SK-N-SH treated with all-trans-retinoic acid at 6 μM for 48 hours (cell line): ENCODE data around the gene DOCK4.

Source experiments
- ATAC-seq: fragments of 200-7000 bp; cut with Tn5 transposase; 3 replicates; pipeline ENCODE4 v1.9.1; 2020; ENCODE audit warnings: mild to moderate bottlenecking, moderate library complexity
- ARNTL ChIP-seq: fragments of 450-650 bp; formaldehyde crosslinking; IDR thresholded peaks from 2 replicates; pipeline ENCODE4 v1.5.0; 2020; ENCODE audit warnings: low read depth, mild to moderate bottlenecking, moderate library complexity, borderline replicate concordance
- BACH2 ChIP-seq: fragments of 250-450 bp; sonication (Bioruptor Pico); IDR thresholded peaks from 2 replicates; pipeline ENCODE4 v1.9.0; 2021; ENCODE audit warnings: mild to moderate bottlenecking, borderline replicate concordance
- CSDC2 ChIP-seq: fragments of 250-450 bp; sonication (Bioruptor Pico); IDR thresholded peaks from 2 replicates; pipeline ENCODE4 v1.5.0; 2020; ENCODE audit warnings: mild to moderate bottlenecking, moderate library complexity
- ESRRG ChIP-seq: fragments of 250-450 bp; sonication (Bioruptor Pico); IDR thresholded peaks from 2 replicates; pipeline ENCODE4 v1.6.1; 2021; ENCODE audit warnings: mild to moderate bottlenecking
- GLIS3 ChIP-seq: fragments of 250-450 bp; sonication (Bioruptor Pico); IDR thresholded peaks from 2 replicates; pipeline ENCODE4 v1.5.0; 2020; ENCODE audit warnings: mild to moderate bottlenecking, moderate library complexity
- ISL1 ChIP-seq: fragments of 250-450 bp; sonication (Bioruptor Pico); IDR thresholded peaks from 2 replicates; pipeline ENCODE4 v2.1.2; 2022; ENCODE audit warnings: mild to moderate bottlenecking, moderate library complexity
- OSR1 ChIP-seq: fragments of 250-450 bp; sonication (Bioruptor Pico); IDR thresholded peaks from 2 replicates; pipeline ENCODE4 v1.8.0; 2022; ENCODE audit warnings: moderate library complexity, mild to moderate bottlenecking, inconsistent platforms
- PPARA ChIP-seq: fragments of 250-450 bp; sonication (Bioruptor Pico); IDR thresholded peaks from 2 replicates; pipeline ENCODE4 v1.5.0; 2020; ENCODE audit warnings: mild to moderate bottlenecking, borderline replicate concordance
- RARB ChIP-seq: fragments of 250-450 bp; sonication (Bioruptor Pico); IDR thresholded peaks from 2 replicates; pipeline ENCODE4 v1.8.0; 2021; ENCODE audit warnings: mild to moderate bottlenecking, moderate library complexity
- SNAI2 ChIP-seq: fragments of 250-450 bp; sonication (Bioruptor Pico); IDR thresholded peaks from 2 replicates; pipeline ENCODE4 v1.5.0; 2020; ENCODE audit warnings: mild to moderate bottlenecking, moderate library complexity
- TCF4 ChIP-seq: fragments of 250-450 bp; sonication (Bioruptor Pico); IDR thresholded peaks from 2 replicates; pipeline ENCODE4 v1.8.0; 2021; ENCODE audit warnings: mild to moderate bottlenecking, moderate library complexity, borderline replicate concordance
- TOX ChIP-seq: fragments of 250-450 bp; sonication (Bioruptor Pico); IDR thresholded peaks from 2 replicates; pipeline ENCODE4 v1.8.0; 2021; ENCODE audit warnings: mild to moderate bottlenecking, moderate library complexity, borderline replicate concordance
- ZC3H10 ChIP-seq: fragments of 250-450 bp; sonication (Bioruptor Pico); IDR thresholded peaks from 2 replicates; pipeline ENCODE4 v1.5.1; 2021; ENCODE audit warnings: mild to moderate bottlenecking, moderate library complexity
- ZFP3 ChIP-seq: fragments of 250-450 bp; sonication (Bioruptor Pico); IDR thresholded peaks from 2 replicates; pipeline ENCODE4 v1.5.0; 2020; ENCODE audit warnings: mild to moderate bottlenecking, moderate library complexity
- ZFP30 ChIP-seq: fragments of 450-650 bp; formaldehyde crosslinking; IDR thresholded peaks from 2 replicates; pipeline ENCODE4 v1.5.0; 2022; ENCODE audit warnings: mild to moderate bottlenecking, moderate library complexity
- ZNF8 ChIP-seq: fragments of 450-650 bp; formaldehyde crosslinking; IDR thresholded peaks from 2 replicates; pipeline ENCODE4 v1.5.0; 2020; ENCODE audit warnings: mild to moderate bottlenecking, moderate library complexity
- TF ChIP-seq, protein P1 (sequence below): fragments of 250-450 bp; sonication (Bioruptor Pico); IDR thresholded peaks from 2 replicates; pipeline ENCODE4 v1.5.1; 2021; ENCODE audit warnings: mild to moderate bottlenecking, moderate library complexity
- TF ChIP-seq, protein P2 (sequence below): fragments of 250-450 bp; sonication (Bioruptor Pico); IDR thresholded peaks from 2 replicates; pipeline ENCODE4 v1.8.0; 2021; ENCODE audit warnings: low read depth, mild to moderate bottlenecking, moderate library complexity, borderline replicate concordance
- TF ChIP-seq, protein P3 (sequence below): fragments of 250-450 bp; sonication (Bioruptor Pico); IDR thresholded peaks from 2 replicates; pipeline ENCODE4 v1.8.0; 2020; ENCODE audit warnings: mild to moderate bottlenecking, moderate library complexity, borderline replicate concordance
- TF ChIP-seq, protein P4 (sequence below): fragments of 250-450 bp; sonication (Bioruptor Pico); IDR thresholded peaks from 2 replicates; pipeline ENCODE4 v1.5.0; 2020; ENCODE audit warnings: mild to moderate bottlenecking, moderate library complexity
- TF ChIP-seq, protein P5 (sequence below): fragments of 250-450 bp; sonication (Bioruptor Pico); IDR thresholded peaks from 2 replicates; pipeline ENCODE4 v1.5.1; 2020; ENCODE audit warnings: low read depth, mild to moderate bottlenecking, moderate library complexity

The DOCK4 gene

DNA sequence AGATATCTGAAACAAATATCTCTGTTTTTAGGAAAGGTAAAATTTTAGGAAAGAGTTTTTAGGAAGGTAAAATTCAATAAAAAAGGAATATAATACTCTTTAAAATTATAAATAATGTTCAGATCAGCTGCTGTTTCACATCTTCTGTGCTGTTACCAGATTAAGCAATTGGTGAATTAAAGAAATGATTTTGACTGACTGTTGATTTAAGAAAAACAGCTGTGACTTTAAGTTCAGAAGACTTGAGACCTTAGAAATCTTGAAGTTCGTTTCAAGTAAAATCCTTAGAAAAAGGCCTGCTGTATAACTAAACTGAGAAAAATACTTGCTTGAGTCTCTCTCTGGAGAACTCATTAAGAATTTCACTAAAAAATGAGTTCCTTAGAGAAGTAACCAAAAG, 250.6 kb downstream of the DOCK4 start:
- no peak for ATAC-seq
- TF ChIP-seq GLIS3 (CRISPR knock-in tag) (no peak), BACH2 (CRISPR knock-in tag) (no peak), ZNF8 (CRISPR knock-in tag) (no peak), ZC3H10 (no peak), RARB (CRISPR knock-in tag) (no peak), SNAI2 (CRISPR knock-in tag) (no peak), ISL1 (CRISPR knock-in tag) (no peak), ZFP30 (CRISPR knock-in tag) (no peak)
- TF ChIP-seq, protein P1, sequence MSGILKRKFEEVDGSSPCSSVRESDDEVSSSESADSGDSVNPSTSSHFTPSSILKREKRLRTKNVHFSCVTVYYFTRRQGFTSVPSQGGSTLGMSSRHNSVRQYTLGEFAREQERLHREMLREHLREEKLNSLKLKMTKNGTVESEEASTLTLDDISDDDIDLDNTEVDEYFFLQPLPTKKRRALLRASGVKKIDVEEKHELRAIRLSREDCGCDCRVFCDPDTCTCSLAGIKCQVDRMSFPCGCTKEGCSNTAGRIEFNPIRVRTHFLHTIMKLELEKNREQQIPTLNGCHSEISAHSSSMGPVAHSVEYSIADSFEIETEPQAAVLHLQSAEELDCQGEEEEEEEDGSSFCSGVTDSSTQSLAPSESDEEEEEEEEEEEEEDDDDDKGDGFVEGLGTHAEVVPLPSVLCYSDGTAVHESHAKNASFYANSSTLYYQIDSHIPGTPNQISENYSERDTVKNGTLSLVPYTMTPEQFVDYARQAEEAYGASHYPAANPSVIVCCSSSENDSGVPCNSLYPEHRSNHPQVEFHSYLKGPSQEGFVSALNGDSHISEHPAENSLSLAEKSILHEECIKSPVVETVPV: no peak

DNA sequence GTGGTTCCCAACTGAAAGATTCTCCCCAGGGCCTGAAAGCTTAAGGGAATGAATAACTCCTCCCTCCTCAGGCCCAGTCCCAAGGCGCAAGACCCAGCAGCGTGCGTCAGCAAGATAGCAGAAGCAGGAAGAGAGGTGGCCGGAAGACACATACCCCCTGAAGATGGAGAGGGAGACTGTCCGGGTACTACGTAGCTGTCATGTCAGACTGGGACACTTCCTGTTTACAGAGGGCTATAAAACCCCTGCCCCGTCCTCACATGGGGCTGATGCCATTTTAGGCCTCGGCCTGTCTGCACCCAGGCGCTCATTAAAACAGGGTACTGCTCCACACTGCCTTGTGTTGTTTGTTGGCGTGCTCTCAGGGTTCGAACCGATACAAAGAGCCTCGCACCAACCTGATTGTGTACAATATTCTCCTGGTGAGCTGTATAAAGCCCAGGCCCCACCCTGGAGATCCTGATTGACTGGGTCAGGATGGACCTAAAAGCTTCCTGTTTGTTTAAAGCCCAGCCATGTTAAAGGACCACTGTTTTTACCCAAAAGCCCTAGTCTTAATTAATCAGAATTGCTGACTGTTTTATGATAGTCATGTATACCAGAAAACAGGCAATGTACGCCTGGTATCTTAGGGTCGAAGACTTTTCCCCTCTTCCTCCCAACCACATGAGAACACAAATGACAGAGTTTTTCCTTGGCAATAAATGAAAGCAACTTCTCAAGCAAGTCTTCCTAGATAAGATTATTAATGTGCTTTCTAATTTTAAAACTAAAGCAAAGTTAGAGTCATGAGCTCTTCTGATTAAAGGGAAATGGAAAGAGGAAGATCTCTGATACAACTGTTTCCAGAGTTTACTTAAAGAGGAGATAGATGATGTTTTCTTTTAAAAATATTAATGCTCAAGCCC, 251.5 kb downstream of the DOCK4 start:
- no peak for ATAC-seq
- no peak for TF ChIP-seq GLIS3 (CRISPR knock-in tag)
- no peak for TF ChIP-seq ISL1 (CRISPR knock-in tag)
- TF ChIP-seq, protein P2, sequence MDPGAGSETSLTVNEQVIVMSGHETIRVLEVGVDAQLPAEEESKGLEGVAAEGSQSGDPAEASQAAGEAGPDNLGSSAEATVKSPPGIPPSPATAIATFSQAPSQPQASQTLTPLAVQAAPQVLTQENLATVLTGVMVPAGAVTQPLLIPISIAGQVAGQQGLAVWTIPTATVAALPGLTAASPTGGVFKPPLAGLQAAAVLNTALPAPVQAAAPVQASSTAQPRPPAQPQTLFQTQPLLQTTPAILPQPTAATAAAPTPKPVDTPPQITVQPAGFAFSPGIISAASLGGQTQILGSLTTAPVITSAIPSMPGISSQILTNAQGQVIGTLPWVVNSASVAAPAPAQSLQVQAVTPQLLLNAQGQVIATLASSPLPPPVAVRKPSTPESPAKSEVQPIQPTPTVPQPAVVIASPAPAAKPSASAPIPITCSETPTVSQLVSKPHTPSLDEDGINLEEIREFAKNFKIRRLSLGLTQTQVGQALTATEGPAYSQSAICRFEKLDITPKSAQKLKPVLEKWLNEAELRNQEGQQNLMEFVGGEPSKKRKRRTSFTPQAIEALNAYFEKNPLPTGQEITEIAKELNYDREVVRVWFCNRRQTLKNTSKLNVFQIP (CRISPR knock-in tag): no peak
- no peak for TF ChIP-seq ARNTL (CRISPR knock-in tag)
- TF ChIP-seq, protein P3, sequence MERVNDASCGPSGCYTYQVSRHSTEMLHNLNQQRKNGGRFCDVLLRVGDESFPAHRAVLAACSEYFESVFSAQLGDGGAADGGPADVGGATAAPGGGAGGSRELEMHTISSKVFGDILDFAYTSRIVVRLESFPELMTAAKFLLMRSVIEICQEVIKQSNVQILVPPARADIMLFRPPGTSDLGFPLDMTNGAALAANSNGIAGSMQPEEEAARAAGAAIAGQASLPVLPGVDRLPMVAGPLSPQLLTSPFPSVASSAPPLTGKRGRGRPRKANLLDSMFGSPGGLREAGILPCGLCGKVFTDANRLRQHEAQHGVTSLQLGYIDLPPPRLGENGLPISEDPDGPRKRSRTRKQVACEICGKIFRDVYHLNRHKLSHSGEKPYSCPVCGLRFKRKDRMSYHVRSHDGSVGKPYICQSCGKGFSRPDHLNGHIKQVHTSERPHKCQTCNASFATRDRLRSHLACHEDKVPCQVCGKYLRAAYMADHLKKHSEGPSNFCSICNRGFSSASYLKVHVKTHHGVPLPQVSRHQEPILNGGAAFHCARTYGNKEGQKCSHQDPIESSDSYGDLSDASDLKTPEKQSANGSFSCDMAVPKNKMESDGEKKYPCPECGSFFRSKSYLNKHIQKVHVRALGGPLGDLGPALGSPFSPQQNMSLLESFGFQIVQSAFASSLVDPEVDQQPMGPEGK (CRISPR knock-in tag): no peak
- TF ChIP-seq, protein P4, sequence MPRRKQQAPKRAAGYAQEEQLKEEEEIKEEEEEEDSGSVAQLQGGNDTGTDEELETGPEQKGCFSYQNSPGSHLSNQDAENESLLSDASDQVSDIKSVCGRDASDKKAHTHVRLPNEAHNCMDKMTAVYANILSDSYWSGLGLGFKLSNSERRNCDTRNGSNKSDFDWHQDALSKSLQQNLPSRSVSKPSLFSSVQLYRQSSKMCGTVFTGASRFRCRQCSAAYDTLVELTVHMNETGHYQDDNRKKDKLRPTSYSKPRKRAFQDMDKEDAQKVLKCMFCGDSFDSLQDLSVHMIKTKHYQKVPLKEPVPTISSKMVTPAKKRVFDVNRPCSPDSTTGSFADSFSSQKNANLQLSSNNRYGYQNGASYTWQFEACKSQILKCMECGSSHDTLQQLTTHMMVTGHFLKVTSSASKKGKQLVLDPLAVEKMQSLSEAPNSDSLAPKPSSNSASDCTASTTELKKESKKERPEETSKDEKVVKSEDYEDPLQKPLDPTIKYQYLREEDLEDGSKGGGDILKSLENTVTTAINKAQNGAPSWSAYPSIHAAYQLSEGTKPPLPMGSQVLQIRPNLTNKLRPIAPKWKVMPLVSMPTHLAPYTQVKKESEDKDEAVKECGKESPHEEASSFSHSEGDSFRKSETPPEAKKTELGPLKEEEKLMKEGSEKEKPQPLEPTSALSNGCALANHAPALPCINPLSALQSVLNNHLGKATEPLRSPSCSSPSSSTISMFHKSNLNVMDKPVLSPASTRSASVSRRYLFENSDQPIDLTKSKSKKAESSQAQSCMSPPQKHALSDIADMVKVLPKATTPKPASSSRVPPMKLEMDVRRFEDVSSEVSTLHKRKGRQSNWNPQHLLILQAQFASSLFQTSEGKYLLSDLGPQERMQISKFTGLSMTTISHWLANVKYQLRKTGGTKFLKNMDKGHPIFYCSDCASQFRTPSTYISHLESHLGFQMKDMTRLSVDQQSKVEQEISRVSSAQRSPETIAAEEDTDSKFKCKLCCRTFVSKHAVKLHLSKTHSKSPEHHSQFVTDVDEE: no peak
- no peak for TF ChIP-seq ESRRG
- no peak for TF ChIP-seq ZFP3 (CRISPR knock-in tag)
- TF ChIP-seq TOX (CRISPR knock-in tag): no peak
- TF ChIP-seq, protein P5, sequence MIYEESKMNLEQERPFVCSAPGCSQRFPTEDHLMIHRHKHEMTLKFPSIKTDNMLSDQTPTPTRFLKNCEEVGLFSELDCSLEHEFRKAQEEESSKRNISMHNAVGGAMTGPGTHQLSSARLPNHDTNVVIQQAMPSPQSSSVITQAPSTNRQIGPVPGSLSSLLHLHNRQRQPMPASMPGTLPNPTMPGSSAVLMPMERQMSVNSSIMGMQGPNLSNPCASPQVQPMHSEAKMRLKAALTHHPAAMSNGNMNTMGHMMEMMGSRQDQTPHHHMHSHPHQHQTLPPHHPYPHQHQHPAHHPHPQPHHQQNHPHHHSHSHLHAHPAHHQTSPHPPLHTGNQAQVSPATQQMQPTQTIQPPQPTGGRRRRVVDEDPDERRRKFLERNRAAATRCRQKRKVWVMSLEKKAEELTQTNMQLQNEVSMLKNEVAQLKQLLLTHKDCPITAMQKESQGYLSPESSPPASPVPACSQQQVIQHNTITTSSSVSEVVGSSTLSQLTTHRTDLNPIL (CRISPR knock-in tag): no peak
- TF ChIP-seq ZC3H10: no peak
- no peak for TF ChIP-seq PPARA (CRISPR knock-in tag)
- no peak for TF ChIP-seq OSR1 (CRISPR knock-in tag)
- no peak for TF ChIP-seq CSDC2 (CRISPR knock-in tag)
- no peak for TF ChIP-seq BACH2 (CRISPR knock-in tag)
- TF ChIP-seq TCF4: no peak
- TF ChIP-seq RARB (CRISPR knock-in tag): no peak

DNA sequence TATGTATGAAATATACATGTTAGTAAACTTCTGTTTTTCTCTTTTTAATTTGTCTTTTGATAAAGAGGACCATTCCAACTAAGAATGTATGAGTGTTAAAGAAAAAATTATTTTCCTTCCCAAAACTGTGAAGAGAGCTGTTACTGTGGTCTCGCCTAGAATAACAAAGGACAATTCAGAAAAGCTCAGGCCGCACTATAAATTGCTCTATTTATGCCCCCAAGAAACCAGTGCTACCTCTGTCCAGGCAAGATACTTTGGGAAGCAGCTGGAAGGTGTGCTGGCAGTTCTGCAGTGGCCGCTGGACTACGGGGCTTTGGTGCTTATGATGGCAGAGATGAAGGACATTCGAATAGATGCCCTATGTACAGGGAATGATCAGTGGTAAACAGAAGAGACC, 252.1 kb downstream of the DOCK4 start:
- TF ChIP-seq ZNF8 (CRISPR knock-in tag): no peak
- ATAC-seq: no peak
